Neural cell (in vitro differentiated cells): ENCODE data around the gene MTCH1. TPM values are rescaled to one million over a fixed set of nuclear protein-coding genes. Genes with fewer than 3 reads are reported as not detected.

Source experiments
- H2AFZ ChIP-seq: fragments of 200-600, 300-800 bp; sonication (generic), shearing (Covaris generic); 2 replicates; pipeline ENCODE4 v1.6.0; 2014; ENCODE audit warnings: low read depth, mild to moderate bottlenecking, antibody characterized with exemption, low read length, moderate library complexity
- H3F3A ChIP-seq: fragments of 200-600 bp; shearing (Covaris generic); 2 replicates; pipeline ENCODE4 v1.6.1; 2016; ENCODE audit warnings: mild to moderate bottlenecking, moderate library complexity, mixed read lengths, antibody characterized with exemption, low read length; ENCODE audit not compliant: insufficient read depth, poor library complexity, severe bottlenecking
- H3K27ac ChIP-seq: fragments of 200-600, 300-800 bp; sonication (generic), shearing (Covaris generic); 2 replicates; pipeline ENCODE4 v1.5.1; 2014; ENCODE audit warnings: mild to moderate bottlenecking, low read length, moderate library complexity
- H3K27me3 ChIP-seq: fragments of 300-800, 200-600 bp; sonication (generic), shearing (Covaris generic); 2 replicates; pipeline ENCODE4 v1.6.0; 2014; ENCODE audit warnings: mild to moderate bottlenecking, low read depth, low read length, moderate library complexity; ENCODE audit not compliant: insufficient read depth
- H3K36me3 ChIP-seq: fragments of 300-800, 200-600 bp; sonication (generic), shearing (Covaris generic); 2 replicates; pipeline ENCODE4 v1.5.1; 2014; ENCODE audit warnings: mild to moderate bottlenecking, antibody characterized with exemption, low read length, moderate library complexity; ENCODE audit not compliant: insufficient read depth
- H3K4me2 ChIP-seq: fragments of 300-800, 200-600 bp; sonication (generic), shearing (Covaris generic); 2 replicates; pipeline ENCODE4 v1.6.0; 2014; ENCODE audit warnings: mild to moderate bottlenecking, low read length
- H3K4me3 ChIP-seq: fragments of 300-800, 200-600 bp; sonication (generic), shearing (Covaris generic); 2 replicates; pipeline ENCODE4 v1.5.1; 2014; ENCODE audit warnings: mild to moderate bottlenecking, low read length, moderate library complexity
- H3K79me2 ChIP-seq: fragments of 200-600 bp; shearing (Covaris generic); replicated peaks from 2 replicates; pipeline ENCODE4 v1.6.0; 2014; ENCODE audit warnings: mild to moderate bottlenecking, low read length, moderate library complexity; ENCODE audit not compliant: insufficient read depth
- H3K9ac ChIP-seq: fragments of 300-800, 200-600 bp; sonication (generic), shearing (Covaris generic); 2 replicates; pipeline ENCODE4 v1.6.1; 2016; ENCODE audit warnings: mild to moderate bottlenecking, low read length, mixed read lengths
- H3K9me2 ChIP-seq: fragments of 200-600 bp; shearing (Covaris generic); 2 replicates; pipeline ENCODE4 v1.6.1; 2016; ENCODE audit warnings: mild to moderate bottlenecking, low read length, mixed read lengths; ENCODE audit not compliant: insufficient read depth
- H3K9me3 ChIP-seq: fragments of 200-600, 300-800 bp; sonication (generic), shearing (Covaris generic); 2 replicates; pipeline ENCODE4 v1.6.1; 2016; ENCODE audit warnings: mild to moderate bottlenecking, mixed run types, low read length, moderate library complexity, mixed read lengths
- H4K20me1 ChIP-seq: fragments of 200-600 bp; shearing (Covaris generic); 2 replicates; pipeline ENCODE4 v1.6.1; 2016; ENCODE audit warnings: mild to moderate bottlenecking, mixed run types; ENCODE audit not compliant: insufficient read depth
- EP300 ChIP-seq: fragments of 450-650 bp; conservative IDR thresholded peaks from 2 replicates; pipeline ENCODE4 v1.6.1; 2014; ENCODE audit warnings: antibody characterized with exemption, mild to moderate bottlenecking, moderate library complexity; ENCODE audit not compliant: poor library complexity, severe bottlenecking
- EZH2 ChIP-seq: fragments of 200-600, 300-800 bp; shearing (Covaris generic), sonication (generic); IDR thresholded peaks from 2 replicates; pipeline ENCODE4 v1.6.1; 2014; ENCODE audit warnings: antibody characterized with exemption, low read length, borderline replicate concordance, mild to moderate bottlenecking; ENCODE audit not compliant: insufficient read depth, poor library complexity, severe bottlenecking
- MXI1 ChIP-seq: fragments of 450-650 bp; conservative IDR thresholded peaks from 2 replicates; pipeline ENCODE4 v1.6.1; 2014; ENCODE audit warnings: antibody characterized with exemption, mild to moderate bottlenecking; ENCODE audit not compliant: poor library complexity, severe bottlenecking
- POLR2AphosphoS5 ChIP-seq: IDR thresholded peaks from 2 replicates; pipeline ENCODE4 v1.6.1; 2012
- RAD21 ChIP-seq: fragments of 450-650 bp; conservative IDR thresholded peaks from 2 replicates; pipeline ENCODE4 v1.6.1; 2014; ENCODE audit warnings: antibody characterized with exemption, mild to moderate bottlenecking, moderate library complexity
- SMC3 ChIP-seq: fragments of 450-650 bp; conservative IDR thresholded peaks from 2 replicates; pipeline ENCODE4 v1.6.1; 2014; ENCODE audit warnings: antibody characterized with exemption, mild to moderate bottlenecking, moderate library complexity; ENCODE audit not compliant: poor library complexity
- TAF1 ChIP-seq: IDR thresholded peaks from 2 replicates; pipeline ENCODE4 v1.6.1; 2012; ENCODE audit warnings: low read depth
- polyA plus RNA-seq: library from polyadenylated mRNA; depleted of rRNA; stranded (reverse); fragments of >200 nt; gene quantifications from 2 replicates; pipeline ENCODE4 v1.2.3, GENCODE V29; 2014
- TF ChIP-seq, protein P1 (sequence below): fragments of 450-650 bp; IDR thresholded peaks from 2 replicates; pipeline ENCODE4 v1.5.1; 2014; ENCODE audit warnings: antibody characterized with exemption, mild to moderate bottlenecking, moderate library complexity; ENCODE audit not compliant: poor library complexity, severe bottlenecking
- TF ChIP-seq, protein P2 (sequence below): IDR thresholded peaks from 2 replicates; pipeline ENCODE4 v1.6.1; 2012; ENCODE audit warnings: borderline replicate concordance

MTCH1 gene
- polyA plus RNA-seq, 1 donor from 2014 or later: 217 TPM

DNA sequence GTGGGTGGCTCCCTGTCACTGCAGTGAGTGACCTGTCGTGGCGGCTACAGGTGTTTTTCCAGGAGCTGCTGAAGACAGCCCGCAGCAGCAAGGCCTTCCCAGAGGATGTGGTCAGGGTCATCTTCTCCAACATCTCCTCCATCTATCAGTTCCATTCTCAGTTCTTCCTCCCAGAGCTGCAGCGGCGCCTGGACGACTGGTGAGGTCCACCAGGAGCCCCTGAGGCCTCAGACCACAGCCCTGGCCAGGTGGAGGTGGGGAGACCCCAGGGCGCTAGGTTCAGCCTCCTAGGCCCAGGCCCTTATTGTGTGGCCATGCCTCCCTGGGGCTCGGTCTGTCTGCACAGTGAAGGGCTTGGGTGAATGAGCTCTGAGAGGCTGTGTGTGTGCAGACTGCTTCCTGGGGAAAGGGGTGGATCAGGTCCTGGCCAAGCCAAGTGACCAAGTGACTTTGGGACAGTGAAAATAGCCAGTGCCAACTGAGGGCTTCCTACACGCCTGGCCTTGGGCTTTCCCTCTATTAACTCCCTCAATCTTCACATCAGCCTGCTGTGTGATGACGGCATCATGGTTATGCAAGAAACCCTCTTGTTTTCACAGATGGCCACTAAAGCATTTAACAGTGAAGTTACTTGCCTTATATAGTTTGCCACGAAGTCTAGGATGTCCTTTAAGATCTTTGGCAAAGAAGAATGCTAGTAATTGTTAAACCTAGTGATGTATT is 25.8 kb upstream of the MTCH1 start:
- no peak overlapping the region for H3K4me2 ChIP-seq
- H3K9me3 ChIP-seq: no peaks in the 10 kb centered on the region
- H3K4me3 ChIP-seq: no peak overlapping the region
- H3K9ac ChIP-seq: no peak overlapping the region
- H3K36me3 ChIP-seq: no peaks in the 10 kb centered on the region
- no peaks in the 10 kb centered on the region for H3K9me2 ChIP-seq
- H2AFZ ChIP-seq: no peak overlapping the region
- H4K20me1 ChIP-seq: no peaks in the 10 kb centered on the region
- H3F3A ChIP-seq: no peaks in the 10 kb centered on the region
- H3K27me3 ChIP-seq: no peaks in the 10 kb centered on the region
- TF ChIP-seq POLR2AphosphoS5 (no peak), EP300 (no peak), SMC3 (no peak)
- TF ChIP-seq, protein P1, sequence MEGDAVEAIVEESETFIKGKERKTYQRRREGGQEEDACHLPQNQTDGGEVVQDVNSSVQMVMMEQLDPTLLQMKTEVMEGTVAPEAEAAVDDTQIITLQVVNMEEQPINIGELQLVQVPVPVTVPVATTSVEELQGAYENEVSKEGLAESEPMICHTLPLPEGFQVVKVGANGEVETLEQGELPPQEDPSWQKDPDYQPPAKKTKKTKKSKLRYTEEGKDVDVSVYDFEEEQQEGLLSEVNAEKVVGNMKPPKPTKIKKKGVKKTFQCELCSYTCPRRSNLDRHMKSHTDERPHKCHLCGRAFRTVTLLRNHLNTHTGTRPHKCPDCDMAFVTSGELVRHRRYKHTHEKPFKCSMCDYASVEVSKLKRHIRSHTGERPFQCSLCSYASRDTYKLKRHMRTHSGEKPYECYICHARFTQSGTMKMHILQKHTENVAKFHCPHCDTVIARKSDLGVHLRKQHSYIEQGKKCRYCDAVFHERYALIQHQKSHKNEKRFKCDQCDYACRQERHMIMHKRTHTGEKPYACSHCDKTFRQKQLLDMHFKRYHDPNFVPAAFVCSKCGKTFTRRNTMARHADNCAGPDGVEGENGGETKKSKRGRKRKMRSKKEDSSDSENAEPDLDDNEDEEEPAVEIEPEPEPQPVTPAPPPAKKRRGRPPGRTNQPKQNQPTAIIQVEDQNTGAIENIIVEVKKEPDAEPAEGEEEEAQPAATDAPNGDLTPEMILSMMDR: no peak
- H3K79me2 ChIP-seq: no peaks in the 10 kb centered on the region
- no peak overlapping the region for H3K27ac ChIP-seq

DNA sequence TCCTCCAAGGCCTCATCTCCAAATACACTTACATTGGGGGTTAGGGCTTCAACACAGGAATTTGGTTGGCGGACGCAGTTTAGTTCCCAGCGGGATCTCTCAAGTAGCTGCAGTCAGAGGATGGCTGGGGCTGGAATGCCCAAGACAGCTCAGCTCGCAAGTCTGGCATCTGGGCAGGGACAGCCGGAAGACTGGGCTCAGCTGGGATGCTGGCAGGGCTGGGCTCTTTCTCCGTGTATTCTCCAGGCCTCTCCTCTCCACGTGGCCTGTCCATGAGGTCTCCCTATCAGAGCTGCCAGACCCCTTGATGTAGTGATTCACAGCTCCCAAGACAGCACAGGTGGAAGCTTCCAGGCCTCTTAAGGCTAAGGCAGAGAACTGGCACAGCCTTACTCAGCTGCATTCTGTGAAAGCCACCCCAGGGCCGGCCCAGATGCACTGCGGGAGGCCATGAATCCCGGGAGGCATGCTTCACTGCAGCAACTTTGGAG is 24.5 kb upstream of the MTCH1 start:
- Histone ChIP-seq H3F3A (no peaks in the 10 kb centered on the region), H3K79me2 (no peaks in the 10 kb centered on the region), H3K27me3 (no peaks in the 10 kb centered on the region)

More for the DNA sequence above, 24.5 kb upstream of the MTCH1 start:
- H3K4me2 ChIP-seq: no peak overlapping the region
- no peak overlapping the region for H3K4me3 ChIP-seq
- H3K9me3 ChIP-seq: no peaks in the 10 kb centered on the region
- H3K9ac ChIP-seq: no peak overlapping the region
- no peak overlapping the region for H2AFZ ChIP-seq
- H3K9me2 ChIP-seq: no peaks in the 10 kb centered on the region
- no peak overlapping the region for H3K27ac ChIP-seq
- no peak for TF ChIP-seq RAD21
- TF ChIP-seq, protein P1: no peak
- no peak for TF ChIP-seq TAF1
- TF ChIP-seq SMC3: no peak
- TF ChIP-seq MXI1: no peak
- TF ChIP-seq, protein P2, sequence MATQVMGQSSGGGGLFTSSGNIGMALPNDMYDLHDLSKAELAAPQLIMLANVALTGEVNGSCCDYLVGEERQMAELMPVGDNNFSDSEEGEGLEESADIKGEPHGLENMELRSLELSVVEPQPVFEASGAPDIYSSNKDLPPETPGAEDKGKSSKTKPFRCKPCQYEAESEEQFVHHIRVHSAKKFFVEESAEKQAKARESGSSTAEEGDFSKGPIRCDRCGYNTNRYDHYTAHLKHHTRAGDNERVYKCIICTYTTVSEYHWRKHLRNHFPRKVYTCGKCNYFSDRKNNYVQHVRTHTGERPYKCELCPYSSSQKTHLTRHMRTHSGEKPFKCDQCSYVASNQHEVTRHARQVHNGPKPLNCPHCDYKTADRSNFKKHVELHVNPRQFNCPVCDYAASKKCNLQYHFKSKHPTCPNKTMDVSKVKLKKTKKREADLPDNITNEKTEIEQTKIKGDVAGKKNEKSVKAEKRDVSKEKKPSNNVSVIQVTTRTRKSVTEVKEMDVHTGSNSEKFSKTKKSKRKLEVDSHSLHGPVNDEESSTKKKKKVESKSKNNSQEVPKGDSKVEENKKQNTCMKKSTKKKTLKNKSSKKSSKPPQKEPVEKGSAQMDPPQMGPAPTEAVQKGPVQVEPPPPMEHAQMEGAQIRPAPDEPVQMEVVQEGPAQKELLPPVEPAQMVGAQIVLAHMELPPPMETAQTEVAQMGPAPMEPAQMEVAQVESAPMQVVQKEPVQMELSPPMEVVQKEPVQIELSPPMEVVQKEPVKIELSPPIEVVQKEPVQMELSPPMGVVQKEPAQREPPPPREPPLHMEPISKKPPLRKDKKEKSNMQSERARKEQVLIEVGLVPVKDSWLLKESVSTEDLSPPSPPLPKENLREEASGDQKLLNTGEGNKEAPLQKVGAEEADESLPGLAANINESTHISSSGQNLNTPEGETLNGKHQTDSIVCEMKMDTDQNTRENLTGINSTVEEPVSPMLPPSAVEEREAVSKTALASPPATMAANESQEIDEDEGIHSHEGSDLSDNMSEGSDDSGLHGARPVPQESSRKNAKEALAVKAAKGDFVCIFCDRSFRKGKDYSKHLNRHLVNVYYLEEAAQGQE: no peak
- TF ChIP-seq EP300: no peak
- TF ChIP-seq EZH2: no peak
- TF ChIP-seq POLR2AphosphoS5: no peak
- H4K20me1 ChIP-seq: no peaks in the 10 kb centered on the region
- H3K36me3 ChIP-seq: no peaks in the 10 kb centered on the region
